ENCODE results near the gene CLEC14A. TPM values are rescaled to one million over a fixed set of nuclear protein-coding genes. Genes with fewer than 3 reads are reported as not detected.

Gene CLEC14A
- total RNA-seq, 1 donor, result 2.2 TPM

DNA sequence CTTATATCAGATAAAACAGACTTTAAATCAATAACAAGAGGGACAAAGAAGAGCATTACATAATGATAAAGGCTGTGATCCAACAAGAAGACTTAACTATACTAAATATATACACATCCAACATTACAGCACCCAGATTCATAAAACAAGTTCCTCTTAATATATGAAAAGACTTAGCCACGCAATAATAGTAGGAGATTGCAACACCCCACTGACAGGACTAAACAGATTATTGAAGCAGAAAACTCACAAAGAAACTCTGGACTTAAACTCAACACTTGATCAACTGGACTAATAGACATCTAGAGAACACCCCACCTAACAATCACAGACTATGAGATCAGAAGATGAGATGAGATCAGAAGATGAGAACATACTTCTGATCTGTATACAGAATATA is 5.7 kb upstream of the CLEC14A start:
- no peak for TF ChIP-seq CTCF (IDR thresholded peaks at IDR 0.05; ENCODE audit: insufficient read depth, low read depth, low read length)
- peak; percentile 45 for DNase-seq (ENCODE audit: low read depth)
- no peak overlapping the region for H3K4me3 ChIP-seq (ENCODE audit: low read depth, low read length)

DNA sequence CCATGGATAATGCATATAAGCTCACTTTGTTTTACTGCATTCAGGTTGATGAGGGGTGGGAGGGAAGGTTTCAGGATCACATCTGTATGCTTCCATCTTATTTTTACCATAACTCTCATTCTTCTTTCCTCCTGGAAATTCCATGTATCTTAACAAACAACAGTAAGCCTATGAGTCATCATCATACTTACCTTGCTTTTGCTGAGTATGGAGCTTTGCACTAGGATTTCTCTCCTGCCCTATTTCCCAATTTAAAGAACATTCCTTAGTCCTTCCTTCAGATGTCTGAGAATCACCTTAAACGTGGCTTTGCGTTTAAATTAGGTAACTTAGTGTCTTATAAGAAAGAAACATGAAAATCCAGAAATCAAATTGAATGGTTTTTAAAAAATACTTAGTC is 1.6 kb upstream of the CLEC14A start:
- no peak overlapping the region for H3K4me3 ChIP-seq (ENCODE audit: low read depth, low read length)
- TF ChIP-seq CTCF (IDR thresholded peaks at IDR 0.05; ENCODE audit: insufficient read depth, low read depth, low read length), result no peak
- DNase-seq (ENCODE audit: low read depth), result no peak

DNA sequence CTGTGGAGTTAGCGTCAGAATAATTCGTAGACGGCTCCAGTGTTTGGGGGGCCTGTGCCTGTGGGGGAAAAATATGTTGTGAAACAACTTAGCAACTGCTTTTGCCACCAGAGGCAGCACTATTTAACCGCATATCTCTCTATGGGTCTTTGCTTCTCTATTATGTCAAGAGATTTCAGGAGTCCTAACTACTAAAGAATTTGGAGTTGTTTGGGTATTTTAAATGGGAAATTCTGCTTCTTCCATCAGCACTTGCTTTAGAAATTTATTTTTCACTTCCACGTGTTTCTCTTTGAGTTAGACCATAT is 594 bp upstream of the CLEC14A start:
- no peak for TF ChIP-seq CTCF (IDR thresholded peaks at IDR 0.05; ENCODE audit: insufficient read depth, low read depth, low read length)
- H3K4me3 ChIP-seq (ENCODE audit: low read depth, low read length), result no peak overlapping the region
- DNase-seq (ENCODE audit: low read depth), result no peak

DNA sequence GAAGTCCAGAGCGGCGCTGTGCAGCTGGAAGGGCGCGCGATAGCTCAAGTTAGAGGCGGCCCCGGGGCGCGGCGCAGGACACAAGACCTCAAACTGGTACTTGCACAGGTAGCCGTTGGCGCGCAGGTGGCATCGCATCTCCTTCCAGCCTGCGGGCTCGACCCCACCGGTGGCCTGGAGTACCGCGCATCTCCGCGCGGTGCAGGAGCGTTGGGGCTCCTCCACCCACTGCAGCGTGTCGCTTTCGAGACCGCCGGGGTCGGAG is 553 bp downstream of the CLEC14A start:
- no peak for TF ChIP-seq CTCF (IDR thresholded peaks at IDR 0.05; ENCODE audit: insufficient read depth, low read depth, low read length)
- DNase-seq (ENCODE audit: low read depth), result no peak
- peak overlapping the region; percentile 34 for H3K4me3 ChIP-seq (ENCODE audit: low read depth, low read length)

DNA sequence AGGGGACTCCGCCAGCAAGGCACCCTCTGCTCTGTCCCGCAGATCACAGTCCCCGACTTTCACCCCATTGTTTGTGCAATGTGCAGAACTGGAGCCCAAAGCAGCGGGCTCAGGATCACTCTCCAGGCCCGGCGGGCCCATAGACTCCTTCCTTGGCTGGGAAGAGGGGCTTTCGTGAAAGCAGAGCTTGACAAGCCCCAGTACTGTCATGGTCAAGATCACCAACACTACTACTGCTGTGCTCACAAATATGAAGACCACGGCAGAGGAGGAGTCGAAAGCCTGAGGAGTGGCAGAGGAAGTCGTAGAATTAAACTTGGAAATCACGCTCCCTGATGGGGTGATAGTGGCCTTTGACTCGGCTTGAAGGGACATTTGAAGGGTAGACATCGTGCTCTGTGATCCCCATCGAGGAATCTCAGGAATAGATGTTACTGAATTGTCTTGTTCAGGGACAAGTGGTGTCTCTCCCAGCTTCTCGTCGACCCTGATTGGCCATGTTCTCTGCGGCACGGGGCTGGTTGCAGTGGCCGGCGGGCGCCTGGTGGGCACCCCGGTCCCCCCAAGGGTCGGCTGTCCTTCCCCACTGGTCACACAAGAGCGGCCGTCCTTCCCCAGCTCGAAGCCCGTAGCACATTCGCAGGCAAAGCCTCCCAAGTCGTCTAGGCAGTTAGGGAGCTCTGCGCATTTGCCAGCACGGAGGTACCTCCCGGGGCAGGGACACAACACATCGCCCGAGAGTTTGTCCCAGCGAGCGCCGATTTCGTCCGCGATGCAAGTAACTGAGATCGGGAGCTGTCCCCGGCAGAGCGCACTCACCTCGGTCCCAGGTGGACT is 1.1 kb downstream of the CLEC14A start:
- H3K4me3 ChIP-seq (ENCODE audit: low read depth, low read length), result peak overlapping the region; percentile 34
- DNase-seq (ENCODE audit: low read depth), result peak; percentile 19
- no peak for TF ChIP-seq CTCF (IDR thresholded peaks at IDR 0.05; ENCODE audit: insufficient read depth, low read depth, low read length)

- no peak for TF ChIP-seq CTCF (IDR thresholded peaks at IDR 0.05; ENCODE audit: insufficient read depth, low read depth, low read length)
- DNase-seq (ENCODE audit: low read depth), result no peak
- no peak overlapping the region for H3K4me3 ChIP-seq (ENCODE audit: low read depth, low read length)
These were observed 2.2 kb downstream of the CLEC14A start for GRCh38 chr14:38253676-38254075.

DNA sequence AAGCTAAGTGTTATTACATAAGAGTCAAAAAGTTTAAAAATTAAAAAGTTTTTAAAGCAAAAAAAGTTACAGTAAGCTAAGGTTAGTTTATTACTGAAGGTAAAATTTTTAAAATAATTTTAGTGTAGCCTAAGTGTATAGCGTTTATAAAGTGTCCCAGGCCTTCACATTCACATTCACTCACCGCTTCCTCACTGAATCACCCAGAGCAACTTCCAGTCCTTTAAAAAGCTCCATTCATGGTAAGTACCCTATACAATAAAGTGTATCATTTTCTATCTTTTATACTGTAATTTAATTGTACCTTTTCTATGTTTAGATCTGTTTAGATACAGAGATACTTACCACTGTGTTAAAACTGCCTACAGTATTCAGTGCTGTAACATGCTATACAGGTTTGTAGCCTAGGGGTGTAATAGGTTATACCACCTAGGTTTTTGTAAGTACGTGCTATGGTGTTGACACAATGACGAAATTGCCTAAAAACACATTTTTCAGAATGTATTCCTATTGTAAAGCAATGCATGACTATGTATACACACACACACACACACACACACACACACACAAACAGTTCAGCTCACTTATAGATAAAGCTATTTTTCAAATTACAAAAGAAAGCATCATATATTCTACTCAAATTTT is 3.7 kb downstream of the CLEC14A start:
- DNase-seq (ENCODE audit: low read depth), result no peak
- H3K4me3 ChIP-seq (ENCODE audit: low read depth, low read length), result no peak overlapping the region
- TF ChIP-seq CTCF (IDR thresholded peaks at IDR 0.05; ENCODE audit: insufficient read depth, low read depth, low read length), result no peak
